22Rv1 (cell line): Measurements from ENCODE around the gene SEMA6D.

Source experiments
- ZFX ChIP-seq: fragments of 450-650 bp; IDR thresholded peaks from 2 replicates; pipeline ENCODE4 v1.6.1; 2017; ENCODE audit warnings: antibody characterized with exemption, borderline replicate concordance
- TF ChIP-seq, protein P1 (sequence below): fragments of 450-650 bp; IDR thresholded peaks from 2 replicates; pipeline ENCODE4 v1.5.1; 2017; ENCODE audit warnings: mild to moderate bottlenecking

- TF ChIP-seq, protein P1, sequence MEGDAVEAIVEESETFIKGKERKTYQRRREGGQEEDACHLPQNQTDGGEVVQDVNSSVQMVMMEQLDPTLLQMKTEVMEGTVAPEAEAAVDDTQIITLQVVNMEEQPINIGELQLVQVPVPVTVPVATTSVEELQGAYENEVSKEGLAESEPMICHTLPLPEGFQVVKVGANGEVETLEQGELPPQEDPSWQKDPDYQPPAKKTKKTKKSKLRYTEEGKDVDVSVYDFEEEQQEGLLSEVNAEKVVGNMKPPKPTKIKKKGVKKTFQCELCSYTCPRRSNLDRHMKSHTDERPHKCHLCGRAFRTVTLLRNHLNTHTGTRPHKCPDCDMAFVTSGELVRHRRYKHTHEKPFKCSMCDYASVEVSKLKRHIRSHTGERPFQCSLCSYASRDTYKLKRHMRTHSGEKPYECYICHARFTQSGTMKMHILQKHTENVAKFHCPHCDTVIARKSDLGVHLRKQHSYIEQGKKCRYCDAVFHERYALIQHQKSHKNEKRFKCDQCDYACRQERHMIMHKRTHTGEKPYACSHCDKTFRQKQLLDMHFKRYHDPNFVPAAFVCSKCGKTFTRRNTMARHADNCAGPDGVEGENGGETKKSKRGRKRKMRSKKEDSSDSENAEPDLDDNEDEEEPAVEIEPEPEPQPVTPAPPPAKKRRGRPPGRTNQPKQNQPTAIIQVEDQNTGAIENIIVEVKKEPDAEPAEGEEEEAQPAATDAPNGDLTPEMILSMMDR, result no peak
- no peak for TF ChIP-seq ZFX
These were observed 33.5 kb downstream of the SEMA6D start for GRCh38 chr15:47750740-47751262.
